CD4-positive, alpha-beta T cell treated with Interleukin-2 at 100 ng/mL for 4 hours (primary cell): ENCODE data around the gene TPSG1.
"Not testable (repeated sequence)": the region's sequence is repeated elsewhere in the genome, so short reads cannot be mapped to it uniquely, and the experiment has no call there.

Experiments used
- DNase-seq: peaks from one replicate; pipeline ENCODE4 v3.0.0-alpha.2; 2020; ENCODE audit warnings: low spot score

Gene TPSG1

DNA sequence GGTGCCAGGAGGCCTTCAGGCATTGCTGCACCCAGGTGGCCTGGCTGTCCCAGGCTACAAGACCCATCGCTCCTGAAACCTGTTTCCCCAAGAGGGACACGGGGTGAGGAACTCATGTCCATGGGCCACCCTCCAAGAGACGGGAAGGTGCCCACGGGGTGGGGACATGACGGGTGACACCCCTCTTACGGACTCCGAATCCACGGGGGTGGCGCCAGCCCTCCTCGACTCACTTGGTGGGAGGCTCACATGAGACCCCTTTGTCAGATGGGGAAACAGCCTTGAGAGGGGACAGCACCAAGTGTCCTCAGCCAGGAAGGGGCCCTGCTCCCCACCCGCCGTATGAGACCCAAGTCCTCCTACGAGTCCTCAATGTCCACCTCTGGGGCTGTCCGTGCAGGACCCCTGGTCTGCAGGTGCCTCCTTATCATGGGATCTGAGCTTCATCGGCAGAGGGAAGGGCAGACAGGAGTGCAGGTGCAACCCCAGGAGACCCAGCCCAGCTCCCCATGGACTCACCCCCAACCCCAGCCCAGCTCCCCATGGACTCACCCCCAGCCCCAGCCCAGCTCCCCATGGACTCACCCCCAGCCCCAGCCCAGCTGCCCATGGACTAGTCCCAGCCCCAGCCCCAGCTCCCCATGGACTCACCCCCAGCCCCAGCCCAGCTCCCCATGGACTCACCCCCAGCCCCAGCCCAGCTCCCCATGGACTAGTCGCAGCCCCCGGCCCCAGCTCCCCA is 5.6 kb upstream of the TPSG1 start:
- not testable (repeated sequence) for DNase-seq

DNA sequence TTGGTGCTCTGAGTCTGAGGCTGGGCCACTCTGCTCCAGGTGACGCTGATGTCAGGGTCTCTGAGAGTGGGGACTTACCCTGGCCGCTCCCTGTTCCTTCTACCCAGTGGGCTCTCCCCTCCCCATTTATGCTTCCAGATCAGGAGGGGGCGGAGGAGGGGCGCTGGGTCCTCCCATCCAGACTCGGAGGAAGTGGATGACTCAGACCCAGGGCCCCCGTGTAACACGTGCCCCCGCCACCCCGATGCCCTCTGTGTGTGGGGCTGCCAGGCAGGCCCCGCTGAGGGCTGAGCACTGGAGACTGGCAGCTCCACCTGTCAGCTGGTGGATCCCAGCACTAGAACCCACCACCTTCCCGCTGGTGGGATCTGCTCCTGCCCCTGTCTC is 5.0 kb upstream of the TPSG1 start, which contains the start of gene TPSB2:
Gene TPSB2, minus strand, starts transcription at position 101 of the 387 bp plus-strand sequence. CDS start 233 bp downstream, outside the sequence.
- DNase-seq, result not testable (repeated sequence)

DNA sequence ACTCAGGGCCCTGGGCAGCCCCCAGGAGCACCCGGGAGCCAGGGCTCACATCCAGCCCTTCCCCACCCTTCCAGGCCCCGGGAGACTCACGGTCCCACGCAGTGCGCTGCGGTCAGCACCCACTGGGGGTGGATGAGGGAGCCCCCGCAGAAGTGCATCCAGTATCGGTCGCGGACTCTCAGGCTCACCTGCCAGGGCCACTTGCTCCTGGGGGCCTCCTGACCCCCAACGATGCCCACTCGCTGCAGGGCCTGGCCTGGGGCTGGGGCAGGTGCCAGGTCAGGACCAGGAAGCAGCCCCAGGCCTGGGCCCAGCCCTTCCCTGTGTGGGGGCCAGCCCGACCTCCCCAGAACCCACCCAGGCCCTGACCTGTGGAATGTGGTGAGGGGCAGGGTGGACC is 4.4 kb upstream of the TPSG1 start:
- not testable (repeated sequence) for DNase-seq

DNA sequence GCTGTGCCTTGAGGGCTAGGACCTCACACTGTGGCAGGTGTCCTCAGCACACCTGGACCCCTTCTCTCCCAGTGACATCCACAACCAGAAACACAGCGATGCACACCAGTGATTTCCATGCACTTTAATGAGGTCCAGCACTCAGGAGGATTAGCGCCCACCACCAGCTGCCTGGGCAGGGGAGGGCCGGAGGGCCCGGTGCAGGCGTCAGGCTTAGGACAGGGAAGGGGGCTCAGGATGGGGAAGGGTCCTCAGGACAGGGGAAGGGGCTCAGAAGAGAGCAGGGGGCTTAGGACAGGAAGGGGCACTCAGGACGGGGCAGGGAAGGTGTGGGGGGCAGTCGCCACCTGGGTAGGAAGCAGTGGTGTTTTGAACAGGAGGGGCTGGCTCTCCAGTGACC is 3.2 kb upstream of the TPSG1 start:
- not testable (repeated sequence) for DNase-seq

DNA sequence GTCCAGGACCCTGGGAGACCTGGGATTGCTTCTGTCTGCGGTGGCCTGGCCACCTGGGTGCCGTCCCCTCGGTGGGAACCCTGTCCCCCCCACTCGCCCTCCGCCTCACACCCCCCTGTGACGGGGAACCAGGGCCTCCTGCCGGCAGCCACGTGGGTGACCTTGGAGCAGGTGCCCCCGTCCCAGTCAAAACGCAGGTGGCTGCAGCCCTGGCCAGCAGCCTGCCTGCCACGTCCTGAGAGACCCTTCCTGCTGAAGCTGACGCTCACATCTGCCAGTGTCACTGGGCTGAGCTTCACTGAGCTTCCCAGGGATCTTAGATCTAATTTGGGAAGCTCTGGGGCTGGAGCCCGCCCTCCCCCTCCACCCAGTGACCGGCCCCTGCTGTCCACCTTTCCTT is 1.6 kb upstream of the TPSG1 start:
- DNase-seq, result not testable (repeated sequence)

DNA sequence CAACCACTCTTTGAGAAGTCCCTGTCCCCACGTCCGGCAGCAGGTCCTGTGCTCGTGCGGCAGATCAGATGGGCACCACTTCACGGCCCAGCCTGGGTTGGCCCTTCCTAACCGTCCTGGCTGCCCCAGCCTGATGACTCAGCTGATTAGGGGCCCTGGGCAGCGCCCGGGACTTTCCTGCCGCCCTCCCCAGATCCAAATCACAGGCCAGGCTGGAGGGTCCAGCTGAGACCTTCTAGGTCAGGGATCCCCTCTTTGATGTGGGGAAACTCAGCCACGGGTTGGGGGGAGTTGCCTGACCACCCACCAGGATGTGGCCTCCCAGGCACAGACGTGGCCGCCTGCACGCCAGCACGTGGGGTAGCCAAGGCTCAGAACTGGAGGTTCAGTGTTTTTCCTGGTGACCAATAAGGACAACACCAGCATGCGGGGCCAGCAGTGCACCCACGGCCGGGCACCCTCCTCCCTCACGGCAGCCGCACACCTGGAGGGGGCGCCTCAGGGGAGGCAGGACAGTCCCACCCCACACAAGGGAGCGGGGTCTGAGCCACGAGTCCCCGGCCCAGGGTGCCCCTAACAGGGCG is 752 bp upstream of the TPSG1 start:
- not testable (repeated sequence) for DNase-seq

DNA sequence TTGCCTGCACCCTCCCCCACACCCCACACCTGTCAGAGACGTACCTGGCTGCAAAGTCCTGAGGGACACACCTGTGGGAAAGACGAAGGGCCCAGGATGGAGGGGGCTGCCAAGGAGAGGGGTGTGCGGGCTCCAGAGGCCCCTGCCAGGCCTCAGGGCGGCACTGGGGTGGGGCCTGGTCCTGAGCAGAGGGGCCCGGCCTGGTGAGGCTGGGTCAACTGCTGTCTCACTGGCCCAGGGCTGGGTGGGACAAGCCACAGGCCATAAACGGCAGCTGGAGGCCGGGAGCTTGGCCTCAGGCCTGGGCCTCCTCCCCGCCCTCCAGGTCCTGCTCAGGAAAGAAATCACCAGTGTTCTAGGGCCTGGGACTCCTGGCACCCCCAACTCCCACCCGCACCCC is 510 bp downstream of the TPSG1 start:
- no peak for DNase-seq

DNA sequence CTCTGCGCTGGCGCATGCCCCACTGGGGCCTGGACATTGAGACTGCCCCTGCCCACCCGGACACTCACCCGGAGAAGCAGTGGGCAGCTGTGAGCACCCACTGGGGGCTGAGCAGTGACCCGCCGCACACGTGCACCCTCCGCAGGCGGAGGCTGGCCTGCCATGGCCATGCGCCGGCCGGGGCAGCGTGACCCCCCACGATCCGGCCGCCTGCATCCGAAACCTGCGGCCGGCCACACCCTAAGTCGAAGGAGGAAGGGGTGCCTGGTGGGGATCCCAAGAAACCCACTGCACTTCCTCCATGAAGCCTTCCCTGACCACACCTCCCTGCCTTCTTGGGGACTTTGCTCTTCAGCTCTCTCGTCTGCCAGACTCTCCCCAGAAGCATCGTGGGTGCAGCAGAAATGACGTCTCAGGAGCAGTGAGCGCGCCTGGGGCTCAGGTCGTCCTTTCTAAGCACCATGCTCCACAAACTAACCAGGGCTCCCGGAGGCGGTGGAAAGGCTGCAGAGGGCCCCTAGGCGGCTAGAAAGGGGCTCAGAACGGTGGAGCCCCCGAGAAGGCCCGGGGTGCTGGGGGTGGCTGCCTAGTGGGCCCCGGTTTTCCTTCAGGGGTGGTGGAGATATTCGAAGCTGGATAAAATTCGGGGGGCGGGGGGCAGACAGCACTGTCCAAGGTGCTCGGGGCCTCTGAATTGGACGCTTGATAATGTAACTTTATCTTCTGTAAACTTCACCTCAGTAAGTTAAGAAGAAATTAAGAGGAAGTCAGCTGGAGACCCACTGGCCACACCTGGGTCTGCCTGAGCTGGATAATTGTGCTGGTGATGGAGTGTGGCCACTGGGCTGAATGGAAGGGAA is 1.5 kb downstream of the TPSG1 start:
- no peak for DNase-seq

DNA sequence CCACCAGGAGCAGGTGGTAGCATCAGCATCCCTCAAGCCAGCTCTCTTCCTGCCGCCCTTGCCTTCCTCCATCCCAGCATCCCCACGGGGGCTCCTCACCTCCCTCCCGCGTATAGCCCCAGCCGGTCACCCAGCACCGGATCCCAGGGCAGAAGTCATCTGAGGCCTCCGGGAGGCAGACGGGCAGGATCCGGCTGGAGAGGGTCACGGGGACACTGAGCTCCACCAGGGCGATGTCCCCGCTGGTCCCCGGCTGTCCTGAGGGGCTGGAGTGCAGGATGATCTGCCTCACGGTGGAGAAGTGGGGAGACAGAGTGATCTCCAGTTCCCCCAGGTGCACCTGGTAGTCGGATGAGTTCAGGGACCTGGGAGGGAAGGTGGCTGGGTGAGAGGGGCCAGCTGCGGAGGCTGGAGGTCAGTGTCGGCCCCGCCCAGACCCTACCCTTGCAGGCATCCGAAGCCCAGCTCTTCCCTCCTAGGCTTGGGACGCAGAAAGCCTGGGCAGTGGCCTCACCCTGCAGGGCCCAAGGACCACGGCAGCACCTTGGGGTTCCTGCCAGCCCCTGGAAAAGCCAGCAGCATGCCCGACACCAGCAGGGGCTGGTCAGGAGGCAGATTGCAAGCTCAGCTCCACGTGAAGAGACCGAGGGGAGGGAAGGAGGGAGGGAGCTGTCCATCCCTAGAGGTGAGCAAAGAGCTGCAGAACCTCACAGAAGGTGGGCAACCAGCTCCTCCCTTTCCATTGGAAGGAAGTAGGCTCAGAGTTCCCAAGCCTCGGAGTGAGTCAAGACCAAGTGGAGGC is 2.3 kb downstream of the TPSG1 start:
- DNase-seq, result no peak

DNA sequence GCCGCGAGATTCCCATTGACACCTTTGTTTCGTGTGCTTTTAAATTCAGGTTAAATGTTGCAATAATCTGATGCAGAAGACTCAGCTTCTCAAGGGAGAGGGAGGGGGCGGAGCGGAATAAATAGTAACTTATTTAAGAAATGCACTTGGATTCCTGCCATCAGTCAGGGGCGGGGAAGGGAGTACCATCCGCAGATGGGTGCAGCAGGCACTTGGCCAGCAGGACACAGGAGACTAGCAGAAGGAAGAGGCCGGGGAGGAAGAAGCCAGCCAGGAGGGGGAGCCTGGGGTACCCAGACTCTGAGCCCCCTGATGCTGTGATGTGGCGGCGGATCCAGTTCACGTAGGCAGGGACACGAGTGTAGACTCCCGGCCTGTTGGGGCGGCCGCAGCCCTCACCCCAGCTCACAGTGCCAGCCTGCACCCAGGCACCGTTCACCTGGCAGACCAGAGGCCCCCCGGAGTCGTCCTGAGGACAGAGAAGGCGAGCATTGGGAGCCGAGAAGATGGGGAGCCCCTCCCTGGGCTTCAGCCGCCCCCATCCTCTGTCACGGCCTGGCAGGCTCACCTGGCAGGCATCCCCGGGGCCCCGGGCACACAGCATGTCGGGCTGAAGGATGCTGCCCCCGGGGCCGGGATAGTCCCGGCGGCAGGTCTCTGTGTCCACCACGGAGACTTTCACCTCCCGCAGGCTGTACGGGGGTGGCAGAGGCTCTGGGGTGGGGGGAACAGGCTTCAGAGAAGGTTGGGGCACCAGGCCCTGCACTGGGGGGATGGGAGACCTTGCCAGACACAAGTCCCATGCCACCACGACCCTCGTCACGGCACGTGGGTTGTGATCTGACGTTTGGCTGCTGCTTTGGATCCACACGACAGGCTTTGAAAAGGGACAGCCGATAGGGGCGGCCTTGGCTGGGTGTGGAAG is 3.2 kb downstream of the TPSG1 start:
- DNase-seq, result no peak

DNA sequence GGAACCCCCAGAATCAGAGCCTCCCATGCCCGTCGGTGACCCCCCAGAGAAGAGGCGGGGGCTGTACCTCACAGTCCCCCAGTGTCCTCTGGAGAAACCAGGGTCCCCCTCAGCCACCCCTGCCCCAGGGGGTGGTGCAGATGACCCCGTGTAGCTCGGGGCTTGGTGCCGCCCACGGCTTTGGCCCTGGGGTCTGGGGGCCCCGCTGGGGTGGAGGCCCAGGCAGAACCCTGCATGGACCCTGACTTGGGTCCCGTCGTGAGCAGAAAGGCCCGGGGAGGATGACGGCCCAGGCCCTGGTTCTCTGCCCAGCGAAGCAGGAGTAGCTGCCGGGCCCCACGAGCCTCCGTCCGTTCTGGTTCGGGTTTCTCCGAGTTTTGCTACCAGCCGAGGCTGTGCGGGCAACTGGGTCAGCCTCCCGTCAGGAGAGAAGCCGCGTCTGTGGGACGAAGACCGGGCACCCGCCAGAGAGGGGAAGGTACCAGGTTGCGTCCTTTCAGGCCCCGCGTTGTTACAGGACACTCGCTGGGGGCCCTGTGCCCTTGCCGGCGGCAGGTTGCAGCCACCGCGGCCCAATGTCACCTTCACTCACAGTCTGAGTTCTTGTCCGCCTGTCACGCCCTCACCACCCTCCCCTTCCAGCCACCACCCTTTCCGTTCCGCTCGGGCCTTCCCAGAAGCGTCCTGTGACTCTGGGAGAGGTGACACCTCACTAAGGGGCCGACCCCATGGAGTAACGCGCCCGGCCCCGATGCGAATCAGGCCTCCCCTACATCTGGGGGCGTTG is 4.0 kb downstream of the TPSG1 start:
- DNase-seq, result no peak

DNA sequence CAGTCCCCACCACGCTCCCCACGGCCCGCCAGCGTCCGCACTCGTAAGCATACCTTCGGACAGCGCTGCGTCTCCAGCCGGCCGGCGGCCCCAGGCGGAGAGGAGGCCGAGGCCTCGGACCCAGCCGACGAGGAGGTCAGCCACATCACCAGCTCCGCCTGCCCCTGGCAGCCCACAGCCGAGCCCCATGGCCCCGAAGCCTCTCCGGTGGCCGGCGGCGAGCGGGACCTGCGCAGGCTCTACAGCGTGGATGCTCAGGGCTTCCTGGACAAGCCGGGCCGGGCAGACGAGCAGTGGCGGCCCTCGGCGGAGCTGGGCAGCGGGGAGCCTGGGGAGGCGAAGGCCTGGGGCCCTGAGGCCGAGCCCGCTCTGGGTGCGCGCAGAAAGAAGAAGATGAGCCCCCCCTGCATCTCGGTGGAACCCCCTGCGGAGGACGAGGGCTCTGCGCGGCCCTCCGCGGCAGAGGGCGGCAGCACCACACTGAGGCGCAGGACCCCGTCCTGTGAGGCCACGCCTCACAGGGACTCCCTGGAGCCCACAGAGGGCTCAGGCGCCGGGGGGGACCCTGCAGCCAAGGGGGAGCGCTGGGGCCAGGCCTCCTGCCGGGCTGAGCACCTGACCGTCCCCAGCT is 4.9 kb downstream of the TPSG1 start:
- no peak for DNase-seq

DNA sequence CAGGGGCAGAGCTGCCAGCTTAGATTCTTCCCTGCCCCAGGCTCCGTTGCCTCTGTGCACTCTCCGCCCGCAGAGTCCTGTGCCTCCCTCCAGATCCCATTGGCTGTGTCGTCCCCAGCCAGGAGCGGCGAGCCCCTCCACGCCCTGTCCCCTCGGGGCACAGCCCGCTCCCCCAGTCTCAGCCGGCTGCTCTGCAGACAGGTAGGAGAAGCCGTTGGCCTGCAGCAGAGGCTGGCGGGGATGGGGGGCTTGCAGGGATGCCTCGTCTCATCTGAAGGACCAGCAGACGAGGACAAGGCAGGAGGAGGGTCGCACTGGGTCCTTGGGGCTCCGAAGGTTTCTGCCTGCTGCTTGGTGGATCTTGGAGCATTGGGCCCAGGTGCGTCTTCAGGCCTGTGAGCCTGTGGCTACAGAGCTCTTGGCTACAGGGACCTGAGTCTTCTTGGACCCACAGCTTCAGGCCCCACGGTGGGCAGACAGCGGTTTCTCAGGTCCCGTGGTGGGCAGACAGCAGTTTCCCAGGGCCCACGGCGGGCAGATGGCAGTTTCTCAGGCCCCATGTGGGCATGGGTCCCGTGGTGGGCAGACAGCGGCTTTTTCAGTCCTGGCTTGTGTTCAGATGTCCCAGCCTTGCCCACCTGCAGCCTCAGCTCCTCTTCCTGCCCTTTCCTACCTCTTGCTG is 6.0 kb downstream of the TPSG1 start:
- no peak for DNase-seq

DNA sequence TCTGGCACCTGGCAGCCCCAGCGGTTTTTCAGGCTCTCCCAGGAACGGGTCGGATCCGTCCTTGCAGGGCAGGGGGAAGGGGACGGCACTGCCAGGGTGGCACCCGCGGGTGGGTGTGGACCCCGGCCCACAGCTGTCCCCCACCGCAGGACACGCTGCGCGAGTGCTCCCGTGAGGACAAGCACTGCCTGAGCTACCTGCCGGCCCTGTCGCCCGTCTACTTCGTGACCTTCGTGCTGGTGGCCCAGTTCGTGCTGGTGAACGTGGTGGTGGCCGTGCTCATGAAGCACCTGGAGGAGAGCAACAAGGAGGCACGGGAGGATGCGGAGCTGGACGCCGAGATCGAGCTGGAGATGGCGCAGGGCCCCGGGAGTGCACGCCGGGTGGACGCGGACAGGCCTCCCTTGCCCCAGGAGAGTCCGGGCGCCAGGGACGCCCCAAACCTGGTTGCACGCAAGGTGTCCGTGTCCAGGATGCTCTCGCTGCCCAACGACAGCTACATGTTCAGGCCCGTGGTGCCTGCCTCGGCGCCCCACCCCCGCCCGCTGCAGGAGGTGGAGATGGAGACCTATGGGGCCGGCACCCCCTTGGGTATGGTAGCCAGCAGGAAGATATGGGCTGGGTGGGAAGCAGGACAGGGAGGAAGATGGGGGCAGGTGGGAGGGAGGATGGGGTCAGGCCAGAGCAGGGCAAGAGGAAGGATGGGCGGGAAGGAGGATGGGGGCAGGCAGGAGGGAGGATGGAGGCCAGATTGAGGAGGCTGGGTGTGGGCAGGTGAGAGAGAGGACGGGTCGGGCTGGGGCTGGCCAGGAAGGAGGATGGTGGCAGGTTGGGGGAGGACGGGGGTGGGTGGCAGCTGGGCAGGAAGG is 6.8 kb downstream of the TPSG1 start:
- DNase-seq, result no peak

DNA sequence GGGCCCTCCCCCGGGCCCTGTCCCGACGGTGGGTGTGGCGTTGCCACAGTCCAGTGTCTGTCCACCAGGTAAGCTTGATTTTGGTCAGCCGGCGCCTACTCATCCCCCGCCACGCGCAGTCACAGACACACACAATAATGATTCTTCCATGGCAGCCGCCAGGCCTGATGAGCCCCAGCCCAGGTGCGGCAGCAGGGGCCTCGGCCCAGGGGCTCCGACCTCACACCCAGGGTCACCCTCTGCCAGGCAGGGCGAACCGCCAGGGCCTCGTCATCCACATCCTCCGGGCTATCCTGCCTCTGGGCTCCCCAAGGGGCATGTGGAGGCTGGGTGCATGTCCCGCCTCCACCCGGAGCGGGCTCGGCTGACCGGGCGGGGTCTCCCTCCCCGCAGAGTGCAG is 7.5 kb downstream of the TPSG1 start:
- no peak for DNase-seq

DNA sequence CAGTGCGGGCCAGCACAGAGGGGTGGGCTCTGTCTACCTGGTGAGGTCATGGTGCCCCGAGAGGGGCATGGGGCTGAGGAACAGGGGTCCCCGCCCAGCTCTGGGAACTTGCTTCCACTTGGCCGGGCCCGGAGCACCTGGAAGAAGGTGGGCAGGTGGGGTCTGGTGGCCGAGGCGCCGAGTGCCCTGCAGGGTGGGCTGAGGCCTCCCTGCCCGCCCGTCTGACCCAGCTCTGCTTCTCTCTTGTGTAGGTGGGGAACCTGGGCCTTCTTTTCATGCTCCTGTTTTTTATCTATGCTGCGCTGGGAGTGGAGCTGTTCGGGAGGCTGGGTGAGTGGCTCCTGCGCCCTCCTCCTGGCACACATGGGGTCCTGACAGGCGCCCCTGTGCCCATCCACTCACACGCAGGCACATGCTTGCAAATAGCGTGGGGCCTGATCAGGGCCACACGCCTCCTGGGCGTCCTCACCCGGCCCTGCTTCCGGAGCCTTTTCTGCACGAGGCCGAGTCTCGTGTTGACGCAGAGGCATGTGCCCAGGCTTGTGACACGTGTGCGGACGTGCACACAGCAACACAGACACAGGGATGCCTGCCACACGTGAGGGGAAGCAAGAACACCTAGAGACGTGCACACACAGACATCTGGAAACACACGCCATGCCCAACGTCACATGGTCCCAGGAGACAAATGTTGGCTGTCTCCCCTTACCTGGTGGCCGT is 8.2 kb downstream of the TPSG1 start:
- DNase-seq, result no peak

DNA sequence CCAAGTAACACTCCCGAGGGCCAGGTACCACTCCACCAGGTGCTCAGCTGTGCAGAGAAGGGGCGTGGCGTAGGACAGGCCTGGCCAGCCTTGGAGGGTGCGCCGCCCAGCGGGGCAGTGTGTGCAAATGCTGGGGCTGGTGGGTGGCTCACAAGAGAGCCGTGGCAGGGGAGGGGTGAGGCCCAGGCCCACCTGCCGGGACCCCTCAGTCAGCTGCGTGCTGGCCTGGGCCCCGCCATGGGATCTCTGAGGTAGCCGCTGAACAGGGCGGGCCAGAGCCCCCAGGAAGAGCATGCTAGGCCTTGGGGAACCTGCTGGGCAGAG is 8.8 kb downstream of the TPSG1 start:
- DNase-seq, result no peak
